Heart right ventricle (tissue), 16 donors: ENCODE results near the gene TUBB8B. TPM values are rescaled to one million over a fixed set of nuclear protein-coding genes. Genes with fewer than 3 reads are reported as not detected.
A peak's percentile ranks its signal among the peaks of the same experiment; 100 is the strongest.
"Not testable (repeated sequence)": the region's sequence is repeated elsewhere in the genome, so short reads cannot be mapped to it uniquely, and the experiment has no call there.

Source experiments
- ATAC-seq, 8 donors: fragments of 200-7000 bp; cut with Tn5 transposase; one replicate each; pipeline ENCODE4 v1.9.1; 2020; ENCODE audit warnings: mild to moderate bottlenecking in 8 of 8, moderate library complexity in 8 of 8, moderate number of reproducible peaks in 1 of 8
- DNase-seq, 2 donors: peaks; one replicate each; pipeline ENCODE4 v3.0.0-alpha.2; 2020
- H3K27ac ChIP-seq, 10 donors: fragments of 200-600 bp; sonication (generic) in 2 of 10; one replicate each; pipeline versions ENCODE4 v1.5.0 to v1.8.0; 2020 to 2022; ENCODE audit warnings: mild to moderate bottlenecking in 3 of 10
- H3K27me3 ChIP-seq, 7 donors: fragments of 200-600 bp; one replicate each; pipeline ENCODE4 v1.8.0; 2021 to 2022; ENCODE audit warnings: mild to moderate bottlenecking in 2 of 7
- H3K36me3 ChIP-seq, 9 donors: fragments of 200-600 bp; sonication (generic) in 1 of 9; one replicate each; pipeline versions ENCODE4 v1.5.0 to v1.8.0; 2020 to 2022; ENCODE audit warnings: mild to moderate bottlenecking in 2 of 9
- H3K4me1 ChIP-seq, 9 donors: fragments of 200-600 bp; sonication (generic) in 1 of 9; one replicate each; pipeline versions ENCODE4 v1.5.0 to v1.8.0; 2020 to 2022; ENCODE audit warnings: mild to moderate bottlenecking in 4 of 9
- H3K4me3 ChIP-seq, 10 donors: fragments of 200-600 bp; sonication (generic) in 2 of 10; one replicate each; pipeline versions ENCODE4 v1.5.0 to v1.8.0; 2020 to 2022; ENCODE audit warnings: mild to moderate bottlenecking in 7 of 10, moderate library complexity in 2 of 10
- H3K9me3 ChIP-seq, 11 donors: fragments of 200-600 bp in 10 of 11; sonication (generic) in 2 of 11; one replicate each; pipeline versions ENCODE4 v1.5.0 to v1.8.0; 2013 to 2022; ENCODE audit warnings: mild to moderate bottlenecking in 2 of 11, control low read depth in 1 of 11, moderate library complexity in 1 of 11
- WGBS, 2 donors: extraction: QIAGEN DNeasy Blood & Tissue Kit; methylation state at CpG; one replicate each; pipeline ENCODE4 v1.1.7; 2013; ENCODE audit warnings: inconsistent platforms in 1 of 2; 5-methylcytosine and 5-hydroxymethylcytosine counted together
- intact Hi-C, 10 donors: fragments of 100-400 bp; cut with DNase I; formaldehyde crosslinking; loops; one replicate each; pipeline versions ENCODE4 v1.11.1 to v1.14.2; 2022
- polyA plus RNA-seq, 2 donors: library from polyadenylated mRNA; stranded (reverse); fragments of 200-250 nt; gene quantifications; one replicate each; pipeline ENCODE4 v1.2.3, GENCODE V29; 2013
- total RNA-seq, 10 donors: library from RNA; stranded (reverse); fragmentation: NEBNext Ultra II Directional in 3 of 10; extraction: Animal tissue kit (Norgen Biotek cat#: 25700) in 3 of 10; gene quantifications; one replicate each; pipeline versions ENCODE4 v1.2.1 to v1.2.4, GENCODE V29; 2021 to 2023
- TF ChIP-seq, protein P1 (sequence below), 9 donors: fragments of 200-600 bp; sonication (generic) in 2 of 9; IDR thresholded peaks; one replicate each; pipeline versions ENCODE4 v1.5.0 to v1.8.0; 2021 to 2022; ENCODE audit warnings: antibody characterized with exemption in 9 of 9, mild to moderate bottlenecking in 5 of 9, moderate library complexity in 1 of 9
- donor health status: Arrhythmogenic right ventricular cardiomyopathy.
- donor health status: ischemic (EF 13 %, LVEDD 7.1; RV severe dilation, severe dysfunction).
- donor health status: healthy with polysubstance abuse.
- donor health status: DM: no; HTN: yes; CAD: no.
- donor health status: DM: no; HTN: no; CAD: no.
- donor health status: ischemic (EF 25% LVEDD 6.9; RV normal size, moderate dysfunction).
- donor health status: ischemic (EF 25% LVEDD 5.7; RV mildly dilated, moderate dysfunction).
- donor health status: healthy.
- donor health status: DM: yes; HTN: yes; CAD: no.
- donor health status: Ischemic cardiomyopathy.
- donor health status: ischemic (EF 35%, LVEDD 5.7; RV mildly dilated, moderate dysfunction).
- donor health status: nonischemic (EF 11% LVEDD 7.7; RV severe dilation, severe dysfunction).
- donor health status: DM: yes; HTN: yes; CAD: no.
- donor health status: PGD.
- donor health status: ischemic (EF 29% LVEDD 5.4; RV normal size, mild dysfunction).
- donor health status: nonischemic (EF 23%, LVEDD 6.1; RV moderate dilation, normal function).

TUBB8B gene
- total and polyA plus RNA-seq, 12 donors = 0.03 TPM; not detected in 11

GRCh38 chr18:84801-85200 lies 35.4 kb upstream of the TUBB8B start:
- H3K9me3 ChIP-seq, H3K27ac ChIP-seq, H3K27me3 ChIP-seq, ATAC-seq, intact Hi-C loops, H3K4me3 ChIP-seq, H3K4me1 ChIP-seq, H3K36me3 ChIP-seq, DNase-seq: not testable (repeated sequence)
- 66 to 78% methylated on average over 7 to 12 of the region's 12 CpGs for WGBS, 2 donors

- H3K4me3 ChIP-seq, H3K4me1 ChIP-seq, H3K36me3 ChIP-seq, H3K27ac ChIP-seq, H3K9me3 ChIP-seq, H3K27me3 ChIP-seq, ATAC-seq, intact Hi-C loops, DNase-seq: not testable (repeated sequence)
- 76 to 84% methylated on average over 11 of the region's 11 CpGs for WGBS, 2 donors
Measured at GRCh38 chr18:82626-83209, 33.3 kb upstream of the TUBB8B start.

- ATAC-seq, H3K4me1 ChIP-seq, H3K4me3 ChIP-seq, H3K36me3 ChIP-seq, intact Hi-C loops, DNase-seq, H3K27me3 ChIP-seq, H3K27ac ChIP-seq, H3K9me3 ChIP-seq: not testable (repeated sequence)
- WGBS, 2 donors = 68 to 70% methylated on average over 2 of the region's 2 CpGs
Measured at GRCh38 chr18:80881-81280, 31.5 kb upstream of the TUBB8B start.

DNA sequence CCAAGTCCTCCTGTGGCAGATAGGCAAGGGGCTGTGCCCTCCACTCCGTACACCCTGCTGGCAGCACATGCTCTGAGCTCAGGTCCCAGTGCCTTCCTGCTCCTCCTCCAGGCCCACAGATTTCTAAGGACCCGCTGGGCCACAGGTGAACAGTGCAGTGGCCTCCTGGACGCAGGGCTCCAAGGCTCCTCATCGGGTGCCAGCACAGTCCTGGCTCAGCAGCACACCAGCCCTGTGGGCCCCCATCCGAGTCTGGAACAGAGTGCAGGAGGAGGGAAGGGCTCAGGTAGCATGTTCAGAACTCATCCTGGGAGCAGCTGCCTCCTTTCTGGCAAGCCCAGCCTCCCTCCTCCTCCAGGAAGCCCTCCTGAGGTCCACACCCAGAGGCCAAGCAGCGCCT lies 30.8 kb upstream of the TUBB8B start:
- H3K27ac ChIP-seq, ATAC-seq, H3K4me1 ChIP-seq, H3K4me3 ChIP-seq, H3K27me3 ChIP-seq, DNase-seq, H3K36me3 ChIP-seq, intact Hi-C loops, H3K9me3 ChIP-seq: not testable (repeated sequence)
- 75 to 80% methylated on average over 5 of the region's 6 CpGs for WGBS, 2 donors

GRCh38 chr18:75525-76160 lies 26.2 kb upstream of the TUBB8B start:
- DNase-seq, H3K27ac ChIP-seq, H3K4me1 ChIP-seq, intact Hi-C loops, H3K36me3 ChIP-seq, ATAC-seq, H3K9me3 ChIP-seq: not testable (repeated sequence)
- TF ChIP-seq, protein P1, sequence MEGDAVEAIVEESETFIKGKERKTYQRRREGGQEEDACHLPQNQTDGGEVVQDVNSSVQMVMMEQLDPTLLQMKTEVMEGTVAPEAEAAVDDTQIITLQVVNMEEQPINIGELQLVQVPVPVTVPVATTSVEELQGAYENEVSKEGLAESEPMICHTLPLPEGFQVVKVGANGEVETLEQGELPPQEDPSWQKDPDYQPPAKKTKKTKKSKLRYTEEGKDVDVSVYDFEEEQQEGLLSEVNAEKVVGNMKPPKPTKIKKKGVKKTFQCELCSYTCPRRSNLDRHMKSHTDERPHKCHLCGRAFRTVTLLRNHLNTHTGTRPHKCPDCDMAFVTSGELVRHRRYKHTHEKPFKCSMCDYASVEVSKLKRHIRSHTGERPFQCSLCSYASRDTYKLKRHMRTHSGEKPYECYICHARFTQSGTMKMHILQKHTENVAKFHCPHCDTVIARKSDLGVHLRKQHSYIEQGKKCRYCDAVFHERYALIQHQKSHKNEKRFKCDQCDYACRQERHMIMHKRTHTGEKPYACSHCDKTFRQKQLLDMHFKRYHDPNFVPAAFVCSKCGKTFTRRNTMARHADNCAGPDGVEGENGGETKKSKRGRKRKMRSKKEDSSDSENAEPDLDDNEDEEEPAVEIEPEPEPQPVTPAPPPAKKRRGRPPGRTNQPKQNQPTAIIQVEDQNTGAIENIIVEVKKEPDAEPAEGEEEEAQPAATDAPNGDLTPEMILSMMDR (IDR thresholded peaks at IDR 0.05) = peak in 3 of 9 donors; percentile 17 to 27 (median 22)
- Histone ChIP-seq H3K27me3 (peaks cover 0 to 24% (median 6%) of the 10 kb centered on the region in 7 donors), H3K4me3 (peak overlapping the region in 1 of 10 donors; percentile 22)
- WGBS, 2 donors = 57 to 63% methylated on average over 54 to 57 of the region's 57 CpGs

DNA sequence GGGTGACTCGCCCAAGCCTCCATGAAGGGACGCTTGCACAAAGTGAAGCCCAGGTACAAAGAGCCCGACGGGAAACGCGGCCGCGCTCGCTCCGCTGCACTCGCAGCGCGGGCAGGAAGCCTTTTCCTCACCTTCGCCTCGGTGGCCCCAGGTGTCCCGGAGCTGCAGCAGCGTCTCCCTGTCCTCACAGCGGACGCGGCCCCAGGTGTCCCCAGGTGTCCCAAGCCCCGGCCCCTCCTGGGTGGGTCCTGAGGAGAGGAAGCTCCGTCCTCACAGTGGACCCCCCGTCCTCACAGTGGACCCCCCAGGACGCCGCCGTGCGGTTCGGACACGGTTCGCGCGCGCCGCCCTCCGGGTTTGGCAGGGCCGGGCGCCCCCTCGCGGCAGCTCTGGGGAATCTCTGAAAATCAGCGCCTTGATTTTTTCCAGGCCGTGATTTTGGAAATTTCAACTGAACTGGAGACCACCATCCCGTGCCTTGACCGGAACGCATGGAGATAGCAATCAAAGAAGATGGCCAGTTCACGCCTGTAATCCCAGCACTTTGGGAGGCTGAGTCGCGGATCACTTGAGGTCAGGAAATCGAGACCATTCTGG lies 23.9 kb upstream of the TUBB8B start:
- H3K4me1 ChIP-seq, ATAC-seq, intact Hi-C loops, H3K27ac ChIP-seq, H3K4me3 ChIP-seq, DNase-seq, H3K9me3 ChIP-seq, H3K36me3 ChIP-seq: not testable (repeated sequence)
- H3K27me3 ChIP-seq = peaks cover 0 to 24% (median 6%) of the 10 kb centered on the region in 7 donors
- TF ChIP-seq, protein P1 (IDR thresholded peaks at IDR 0.05) = peak in 4 of 9 donors; percentile 15 to 26 (median 20)
- WGBS, 2 donors = 39 to 40% methylated on average over 36 to 47 of the region's 48 CpGs

- H3K36me3 ChIP-seq, H3K27ac ChIP-seq, H3K9me3 ChIP-seq, ATAC-seq, DNase-seq, H3K4me3 ChIP-seq, H3K4me1 ChIP-seq, intact Hi-C loops: not testable (repeated sequence)
- WGBS, 2 donors = 65% methylated on average over 9 of the region's 9 CpGs
- peaks cover 0 to 22% (median 6%) of the 10 kb centered on the region in 7 donors for H3K27me3 ChIP-seq
Measured at GRCh38 chr18:67701-68100, 18.3 kb upstream of the TUBB8B start.

DNA sequence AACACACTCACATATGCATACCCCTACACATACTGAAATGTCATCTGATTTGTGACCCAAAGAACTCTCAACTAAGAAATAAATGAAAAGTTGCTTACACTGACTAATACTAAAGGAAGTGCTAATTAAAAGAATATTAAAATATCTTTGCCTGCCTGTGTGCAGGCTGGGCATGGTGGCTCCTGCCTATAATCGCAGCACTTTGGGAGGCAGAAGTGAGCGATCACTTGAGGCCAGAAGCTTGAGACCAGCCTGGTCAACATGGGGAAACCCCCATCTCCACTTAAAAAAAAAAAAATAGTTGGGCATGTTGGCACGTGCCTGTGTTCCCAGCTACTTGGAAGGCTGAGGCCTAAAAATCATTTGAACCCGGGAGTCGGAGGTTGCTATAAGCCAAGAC lies 14.9 kb upstream of the TUBB8B start:
- DNase-seq, intact Hi-C loops, H3K4me1 ChIP-seq, H3K27ac ChIP-seq, H3K9me3 ChIP-seq, H3K4me3 ChIP-seq, H3K36me3 ChIP-seq: not testable (repeated sequence)
- WGBS, 2 donors = 89 to 90% methylated on average over 5 of the region's 5 CpGs
- peak in 1 of 8 donors; percentile 58 for ATAC-seq
- peaks cover 0 to 22% (median 6%) of the 10 kb centered on the region in 7 donors for H3K27me3 ChIP-seq

DNA sequence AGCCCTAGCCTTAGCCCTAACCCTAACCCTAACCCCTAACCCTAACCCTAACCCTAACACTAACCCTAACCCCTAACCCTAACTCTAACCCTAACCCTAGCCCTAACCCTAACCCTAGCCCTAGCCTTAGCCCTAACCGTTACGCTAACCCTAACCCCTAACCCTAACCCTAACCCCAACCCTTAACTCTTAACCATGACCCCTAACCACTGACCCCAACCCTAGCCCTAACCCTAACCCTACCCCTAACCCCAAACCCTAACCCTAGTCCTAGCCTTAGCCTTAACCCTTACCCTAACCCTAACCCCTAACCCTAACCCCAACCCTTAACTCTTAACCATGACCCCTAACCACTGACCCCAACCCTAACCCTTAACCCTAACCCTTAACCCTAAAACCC lies 14.2 kb upstream of the TUBB8B start:
- ATAC-seq = peak in 1 of 8 donors; percentile 88
- intact Hi-C loops, H3K36me3 ChIP-seq, H3K4me1 ChIP-seq, H3K9me3 ChIP-seq, H3K4me3 ChIP-seq, H3K27ac ChIP-seq, DNase-seq: not testable (repeated sequence)
- WGBS, 2 donors = 84 to 92% methylated on average over 2 of the region's 2 CpGs
- H3K27me3 ChIP-seq = peaks cover 0 to 22% (median 4%) of the 10 kb centered on the region in 7 donors
